ENCODE results near the gene CYP24A1.

Gene CYP24A1

DNA sequence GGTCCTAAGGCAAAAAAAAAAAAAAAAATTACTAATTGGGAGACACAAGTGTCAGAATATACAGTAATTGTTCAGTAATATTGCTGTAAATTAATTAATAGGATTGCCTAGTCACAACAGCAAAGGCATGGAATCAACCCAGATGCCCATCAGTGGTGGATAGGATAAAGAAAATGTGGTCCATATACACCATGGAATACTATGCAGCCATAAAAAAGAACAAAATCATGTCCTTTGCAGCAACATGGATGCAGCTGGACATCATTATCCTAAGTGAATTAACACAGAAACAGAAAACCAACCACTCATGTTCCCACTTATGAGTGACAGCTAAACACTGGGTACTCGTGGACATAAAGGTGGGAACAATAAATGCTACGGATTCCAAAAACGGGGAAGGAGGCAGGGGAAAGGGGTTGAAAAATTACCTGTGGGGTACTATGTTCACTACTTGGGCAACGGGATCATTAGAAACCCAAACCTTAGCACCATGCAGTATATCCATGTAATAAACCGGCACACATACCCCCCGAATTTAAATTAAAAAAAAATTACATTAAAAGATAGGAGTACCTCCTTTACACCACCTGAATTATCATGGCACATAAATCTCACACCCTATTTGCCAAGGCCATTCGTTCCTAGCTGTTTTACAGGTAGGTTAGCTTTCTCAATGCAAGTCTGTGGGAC is 33.4 kb upstream of the CYP24A1 start:
- ChIA-PET POLR2A (no interaction called here), CTCF (interaction anchor here (0.6 to 19.1 kb wide), 23 partner anchors 7 to 445 kb away, joined by 3 to 1179 read pairs (median 5); no protein-coding TSS in a partner anchor)
- no peak overlapping the region; the same call in 1 of the 2 replicates for H3K4me3 ChIP-seq (ENCODE audit: low read depth, low read length)
- DNase-seq (ENCODE audit: low read depth, low spot score) = no peak
- no peak for TF ChIP-seq CTCF (IDR thresholded peaks at IDR 0.05; ENCODE audit: insufficient read depth, low read length, missing control alignments)

- TF ChIP-seq CTCF (IDR thresholded peaks at IDR 0.05; ENCODE audit: insufficient read depth, low read length, missing control alignments) = no peak
- H3K4me3 ChIP-seq (ENCODE audit: low read depth, low read length) = no peak overlapping the region
- POLR2A ChIA-PET = no interaction called here
- CTCF ChIA-PET = interaction anchor here (0.7 to 19.1 kb wide), 8 partner anchors 6 to 446 kb away, joined by 3 to 1179 read pairs (median 8); partner anchors contain the start of gene CYP24A1
- no peak for DNase-seq (ENCODE audit: low read depth, low spot score)
Measured at GRCh38 chr20:54205450-54205849, 31.7 kb upstream of the CYP24A1 start.

GRCh38 chr20:54204481-54204880 is 30.7 kb upstream of the CYP24A1 start:
- POLR2A ChIA-PET = no interaction called here
- CTCF ChIA-PET = interaction anchor here (1.3 to 19.1 kb wide), 3 partner anchors 30 to 443 kb away, joined by 3 to 1179 read pairs (median 11); partner anchors contain the start of gene CYP24A1
- no peak overlapping the region for H3K4me3 ChIP-seq (ENCODE audit: low read depth, low read length)
- no peak for TF ChIP-seq CTCF (IDR thresholded peaks at IDR 0.05; ENCODE audit: insufficient read depth, low read length, missing control alignments)
- DNase-seq (ENCODE audit: low read depth, low spot score) = no peak

DNA sequence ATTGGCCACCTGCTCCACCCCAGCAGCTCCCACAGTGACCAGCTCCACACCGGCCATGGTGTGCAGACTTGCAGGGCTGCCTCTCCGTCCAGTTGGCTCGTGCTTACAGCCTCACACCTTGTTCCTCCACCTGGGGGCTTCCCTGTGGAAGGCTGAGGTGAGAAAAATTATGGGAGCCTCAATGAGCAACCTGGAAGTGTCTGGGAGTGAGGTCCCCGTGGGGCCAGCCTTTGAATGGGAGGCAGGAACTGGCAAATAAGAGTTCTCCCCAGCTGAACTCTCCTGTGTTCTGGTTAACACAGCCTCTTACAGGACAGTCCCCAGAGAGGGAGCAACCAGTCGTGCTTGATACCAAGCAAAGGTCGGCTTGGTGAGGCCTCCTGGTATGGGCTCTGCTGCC is 30.3 kb upstream of the CYP24A1 start:
- ChIA-PET CTCF (interaction anchor here (1.7 to 19.1 kb wide), 2 partner anchors 104 to 443 kb away, joined by 11 to 1179 read pairs; no protein-coding TSS in a partner anchor), POLR2A (no interaction called here)
- no peak overlapping the region for H3K4me3 ChIP-seq (ENCODE audit: low read depth, low read length)
- no peak for DNase-seq (ENCODE audit: low read depth, low spot score)
- no peak for TF ChIP-seq CTCF (IDR thresholded peaks at IDR 0.05; ENCODE audit: insufficient read depth, low read length, missing control alignments)

DNA sequence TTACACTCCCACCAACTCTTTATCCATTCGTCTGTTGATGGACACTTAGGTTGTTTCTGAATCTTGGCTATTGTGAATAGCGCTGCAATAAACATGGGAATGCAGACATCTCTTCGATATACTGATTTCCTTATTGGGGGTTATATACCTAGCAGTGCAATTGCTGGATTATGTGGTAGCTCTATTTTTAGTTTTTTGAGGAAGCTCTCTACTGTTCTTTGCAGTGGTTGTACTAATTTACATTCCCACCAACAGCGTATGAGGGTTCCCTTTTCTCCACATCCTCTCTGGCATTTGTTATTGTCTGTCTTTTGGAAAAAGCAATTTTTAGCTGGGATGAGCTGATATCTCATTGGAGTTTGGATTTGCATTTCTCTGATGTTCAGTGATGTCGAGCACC is 29.5 kb upstream of the CYP24A1 start:
- H3K4me3 ChIP-seq (ENCODE audit: low read depth, low read length) = no peak overlapping the region
- DNase-seq (ENCODE audit: low read depth, low spot score) = no peak
- CTCF ChIA-PET = interaction anchor here (0.7 to 19.1 kb wide), 4 partner anchors 7 to 441 kb away, joined by 3 to 1179 read pairs (median 54); partner anchors contain the start of gene PFDN4
- no peak for TF ChIP-seq CTCF (IDR thresholded peaks at IDR 0.05; ENCODE audit: insufficient read depth, low read length, missing control alignments)
- POLR2A ChIA-PET = no interaction called here

DNA sequence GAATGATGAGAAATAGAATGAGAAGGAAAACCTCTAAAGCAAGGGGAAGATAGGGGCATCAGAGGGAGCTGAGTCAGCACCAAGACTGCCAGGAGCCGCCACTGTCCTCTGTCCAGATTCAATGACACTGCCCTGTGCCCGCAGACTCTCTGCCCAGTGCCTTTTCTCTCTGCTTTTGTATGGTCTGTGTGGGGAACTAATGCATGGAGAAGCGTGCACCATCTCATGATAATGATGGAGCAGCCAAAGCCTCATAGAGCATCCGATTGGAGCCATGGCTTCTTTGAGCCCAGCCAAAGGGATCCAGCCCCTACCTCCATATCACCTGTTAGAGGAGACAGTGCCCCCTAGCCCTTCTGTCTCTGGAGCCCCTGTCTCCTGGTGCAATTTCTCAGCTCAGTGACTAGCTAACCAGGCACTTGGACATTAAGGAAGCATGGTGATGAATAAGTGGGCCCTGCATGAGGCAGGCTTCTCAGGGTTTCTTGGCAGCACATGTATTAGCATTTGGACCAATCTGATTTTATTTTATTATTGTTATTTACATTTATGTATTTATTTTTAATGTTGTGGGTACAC is 27.6 kb upstream of the CYP24A1 start:
- H3K4me3 ChIP-seq (ENCODE audit: low read depth, low read length) = no peak overlapping the region
- ChIA-PET CTCF (interaction anchor here (1.1 to 19.1 kb wide), 12 partner anchors 9 to 445 kb away, joined by 3 to 1179 read pairs (median 15); partner anchors contain the start of gene PFDN4), POLR2A (no interaction called here)
- TF ChIP-seq CTCF (IDR thresholded peaks at IDR 0.05; ENCODE audit: insufficient read depth, low read length, missing control alignments) = no peak
- DNase-seq (ENCODE audit: low read depth, low spot score) = no peak
